Central memory CD4-positive, alpha-beta T cell (primary cell): ENCODE data around the gene HSFX2.
"Not testable (repeated sequence)": the region's sequence is repeated elsewhere in the genome, so short reads cannot be mapped to it uniquely, and the experiment has no call there.

ENCODE experiments used
- DNase-seq: peaks from one replicate; pipeline ENCODE4 v3.0.0; 2022

HSFX2 gene

DNA sequence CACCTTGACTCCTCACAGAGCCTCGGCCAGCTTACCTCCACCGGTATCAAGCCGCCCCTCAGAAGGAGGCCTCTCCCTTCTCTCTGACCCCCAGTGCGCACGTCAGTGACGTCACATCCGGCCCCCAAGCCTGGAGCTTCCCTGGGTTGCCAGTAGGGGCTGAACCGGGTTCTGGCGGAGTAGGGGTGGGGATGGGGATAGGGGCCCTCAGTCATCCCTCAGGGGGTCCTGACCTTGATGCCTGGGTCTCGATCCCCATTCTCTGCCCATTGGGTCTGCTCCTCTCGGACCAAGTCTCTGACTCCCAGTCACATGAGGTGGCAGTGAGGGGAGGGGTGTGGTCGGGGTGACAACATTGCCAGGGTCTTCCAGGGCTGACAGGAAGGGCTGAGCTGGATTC, 7.8 kb downstream of the HSFX2 start, which contains the start of gene MAGEA9B:
Gene MAGEA9B, minus strand, starts transcription at position 101 of the 400 bp plus-strand sequence. CDS start 4,280 bp downstream, outside the sequence.
- not testable (repeated sequence) for DNase-seq

DNA sequence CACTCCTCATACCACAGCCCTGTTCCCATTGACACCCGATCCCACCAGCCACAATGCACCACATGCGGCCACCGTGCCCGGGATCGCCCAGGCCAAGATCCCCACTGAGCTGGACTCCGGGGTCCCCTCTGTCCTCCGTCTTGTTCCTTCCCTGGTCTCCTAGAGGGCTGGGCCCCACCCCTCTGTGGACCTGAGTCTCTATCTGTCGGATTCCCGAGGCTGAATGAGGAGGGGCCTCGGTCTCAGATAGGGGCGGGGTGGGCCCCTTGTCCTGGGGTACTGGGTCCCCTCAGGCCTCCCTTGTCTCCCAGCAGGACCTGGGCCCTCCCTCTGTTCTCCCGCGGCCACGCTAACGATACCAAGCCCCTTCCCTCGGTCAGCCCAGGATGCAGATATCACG, 9.5 kb downstream of the HSFX2 start:
- not testable (repeated sequence) for DNase-seq

DNA sequence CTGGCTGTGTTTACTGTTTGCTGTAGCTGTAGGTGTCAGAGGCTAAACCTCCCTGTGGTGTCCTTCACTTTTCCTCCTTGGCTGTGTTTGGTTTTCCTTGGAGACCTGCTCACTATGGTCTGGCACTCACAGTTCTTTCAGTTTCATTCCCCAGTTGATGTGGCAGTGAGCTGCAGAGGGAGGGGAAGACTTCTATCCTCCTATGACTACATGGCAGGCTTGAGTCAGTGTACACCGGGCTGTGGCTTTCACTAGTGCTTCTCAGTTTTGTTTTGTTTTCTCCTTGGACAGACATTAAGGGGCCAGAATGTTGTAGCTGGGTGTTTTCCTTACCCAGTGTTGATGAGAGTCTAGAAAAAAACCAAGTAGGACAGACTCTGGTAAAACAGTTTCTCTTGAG, 21.7 kb downstream of the HSFX2 start:
- not testable (repeated sequence) for DNase-seq

DNA sequence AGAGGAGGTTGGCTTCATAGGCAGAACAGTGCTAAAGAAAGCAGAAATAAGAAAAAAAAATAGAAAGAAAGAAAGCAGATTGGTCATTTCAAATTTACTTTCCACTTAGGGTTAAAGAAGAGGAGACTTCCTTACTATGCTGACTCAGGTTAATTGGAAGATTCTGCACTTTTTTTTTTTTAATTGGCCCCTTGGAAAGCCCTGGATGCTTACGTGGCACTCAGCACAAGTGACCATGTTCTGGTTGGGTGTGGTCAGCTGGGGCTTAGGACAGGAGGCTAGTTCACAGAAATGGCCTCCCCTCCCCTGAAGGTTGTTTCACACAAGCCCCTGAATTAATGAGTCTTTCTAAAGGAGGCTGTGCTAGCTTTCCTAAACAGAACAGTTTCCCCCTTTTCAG, 22.4 kb downstream of the HSFX2 start:
- no peak for DNase-seq

GRCh38 chrX:149571770-149572169, 23.3 kb downstream of the HSFX2 start:
- no peak for DNase-seq

- DNase-seq = no peak
These were observed 24.4 kb downstream of the HSFX2 start for GRCh38 chrX:149570668-149571067.

- no peak for DNase-seq
These were observed 25.3 kb downstream of the HSFX2 start for GRCh38 chrX:149569770-149570169.

DNA sequence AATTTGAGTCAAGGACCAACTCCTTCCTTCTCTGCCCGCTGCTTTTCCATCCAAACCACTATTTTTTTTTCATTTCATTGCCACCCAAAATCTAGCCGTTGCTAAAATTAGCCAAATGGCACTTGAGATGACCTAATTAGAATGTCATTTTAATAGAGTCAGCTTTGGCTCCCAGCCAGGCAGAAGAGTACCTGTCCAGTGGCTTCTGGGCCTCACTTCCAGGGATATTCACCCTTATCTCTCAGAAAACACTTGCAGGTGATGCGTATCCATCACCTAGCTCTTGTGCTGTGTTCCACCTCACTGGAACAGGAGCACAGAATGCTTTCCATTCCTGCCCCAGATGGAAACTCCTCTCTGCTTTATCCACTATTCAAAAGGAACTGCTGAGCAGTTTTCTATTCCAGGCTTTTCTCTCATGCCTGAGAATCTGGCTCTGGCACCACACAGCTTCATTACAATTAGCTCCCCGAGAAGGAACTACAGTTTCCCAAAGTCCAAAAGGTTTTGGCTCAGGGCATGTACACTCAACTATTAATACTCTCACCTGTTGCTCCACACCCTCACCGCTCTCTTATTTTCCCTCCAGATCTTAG, 26.3 kb downstream of the HSFX2 start:
- DNase-seq = no peak

DNA sequence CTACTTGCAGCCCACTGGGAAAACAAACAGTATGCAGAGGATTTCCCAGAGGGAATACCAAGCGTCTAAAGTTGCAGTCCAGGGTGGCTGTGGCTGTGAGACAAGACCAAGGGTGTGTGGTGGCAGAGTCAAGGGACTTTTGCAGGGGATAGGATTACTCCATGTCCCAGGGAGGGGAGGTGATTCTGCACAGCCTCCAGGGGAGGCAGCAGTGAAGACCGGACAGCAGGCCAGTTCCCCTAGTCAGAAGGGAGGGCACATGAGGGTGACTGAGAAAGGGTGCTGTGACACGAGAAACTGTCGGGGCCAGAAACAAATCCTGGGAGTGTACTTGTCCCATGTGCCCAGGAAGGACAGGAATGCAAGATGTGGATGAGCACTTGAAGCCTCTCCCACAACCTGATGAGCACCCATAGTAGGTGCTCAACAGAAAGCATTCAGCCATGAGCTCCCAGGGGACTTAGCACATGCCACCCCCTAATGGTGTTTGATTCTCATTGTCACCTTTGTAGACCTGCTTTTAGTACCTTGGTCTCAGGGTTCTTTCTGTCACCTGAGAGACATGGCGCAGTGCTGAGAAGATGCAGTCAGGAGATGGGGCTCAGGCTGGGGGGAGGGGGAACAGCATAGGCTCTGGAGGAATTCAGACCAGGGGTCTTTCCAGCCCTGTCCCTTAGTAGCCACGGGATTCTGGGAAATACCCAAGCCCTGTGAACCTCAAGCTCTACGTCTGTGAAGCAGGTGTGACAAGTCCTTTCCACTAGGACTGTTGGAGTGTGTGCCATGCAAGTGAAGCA, 27.3 kb downstream of the HSFX2 start:
- DNase-seq = no peak

GRCh38 chrX:149563359-149563758, 31.8 kb downstream of the HSFX2 start:
- no peak for DNase-seq

- DNase-seq = not testable (repeated sequence)
These were observed 39.9 kb downstream of the HSFX2 start for GRCh38 chrX:149555251-149555650.

DNA sequence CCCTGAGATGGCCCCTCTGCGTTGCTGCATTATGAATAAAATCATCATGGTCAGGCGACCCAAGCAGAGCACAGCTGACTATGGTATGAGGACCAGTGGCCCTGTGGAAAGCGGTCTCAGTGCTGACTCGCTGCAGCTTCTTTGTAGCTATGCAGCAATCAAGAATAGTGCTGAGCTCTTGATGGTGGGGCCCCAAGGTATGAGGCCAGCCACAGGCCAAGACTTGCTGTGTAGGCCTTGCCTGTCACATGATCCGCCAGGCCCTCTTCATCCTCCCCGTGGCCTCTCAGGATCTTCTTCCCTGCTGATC, 43.2 kb downstream of the HSFX2 start:
- not testable (repeated sequence) for DNase-seq

DNA sequence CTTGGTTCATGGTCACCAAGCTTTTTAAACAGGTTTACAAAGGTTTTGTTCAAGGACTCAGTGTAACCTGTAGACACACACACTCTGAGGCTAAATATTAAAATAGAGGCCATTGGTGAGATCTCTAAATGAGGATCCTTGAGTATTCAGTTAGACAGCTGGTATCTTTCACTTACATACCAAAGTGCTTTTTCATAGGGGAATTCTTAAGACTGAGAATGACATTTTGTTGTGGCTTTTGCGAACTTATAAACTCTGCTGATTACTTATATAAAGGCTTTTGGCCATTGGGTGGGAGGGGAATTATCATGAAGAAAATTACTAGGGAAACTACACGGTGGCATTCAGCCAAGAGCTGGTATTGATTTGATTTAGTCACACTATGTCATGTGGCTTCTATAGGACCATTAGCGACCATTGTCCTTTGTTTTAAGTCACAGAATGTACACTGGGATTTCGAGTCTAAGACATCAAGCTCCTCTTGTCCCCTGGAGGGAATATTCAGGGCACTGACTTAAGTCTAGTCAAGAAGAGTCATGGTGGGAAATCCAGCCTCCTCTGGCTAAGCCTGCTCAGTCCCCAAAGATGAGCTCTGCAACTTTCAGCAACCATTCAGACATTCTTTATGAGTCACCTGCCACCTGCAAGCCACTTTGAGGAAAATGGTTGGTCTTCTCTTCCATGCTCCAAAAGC, 43.7 kb downstream of the HSFX2 start:
- DNase-seq = not testable (repeated sequence)

DNA sequence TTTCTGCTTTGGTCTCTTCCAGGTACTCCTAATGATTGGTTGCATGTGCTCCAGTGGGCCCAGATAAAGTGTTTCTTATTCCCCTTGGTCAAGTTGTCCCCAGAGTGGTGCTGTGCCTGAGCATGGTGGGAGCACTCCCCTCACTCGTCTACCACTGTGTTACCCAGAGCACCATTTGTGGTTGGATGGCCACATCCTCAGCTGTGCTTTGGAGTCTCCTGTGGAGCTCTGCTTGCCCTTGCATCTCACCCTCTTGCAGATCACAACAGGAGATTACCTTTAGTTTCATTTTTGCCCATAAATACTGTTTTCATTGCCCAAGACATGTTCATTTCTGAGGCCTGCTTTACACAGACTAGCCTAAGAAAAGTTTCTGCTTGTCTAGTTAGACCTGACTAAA, 44.7 kb downstream of the HSFX2 start:
- not testable (repeated sequence) for DNase-seq

DNA sequence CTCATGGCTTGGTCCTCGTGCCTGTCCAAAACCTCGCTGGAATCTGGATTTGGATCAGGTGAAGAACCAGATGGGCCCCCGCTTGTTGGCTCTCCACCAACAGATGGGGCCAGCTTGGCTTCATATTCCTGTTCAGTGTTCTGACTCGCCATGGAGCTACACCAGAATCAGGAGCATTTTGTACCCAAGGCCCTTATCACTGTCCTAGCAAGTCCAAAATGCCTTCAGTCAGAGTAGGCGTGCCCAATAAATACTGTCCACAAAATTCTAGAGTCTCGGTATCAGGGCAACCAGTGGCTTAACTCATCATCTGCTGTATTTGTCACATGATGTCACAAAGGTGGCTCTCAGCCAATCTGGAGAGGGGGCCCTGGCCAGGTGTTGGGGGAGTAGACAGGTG, 45.4 kb downstream of the HSFX2 start, which contains the start of gene HSFX3:
Gene HSFX3, minus strand, starts transcription at position 224 of the 400 bp plus-strand sequence. Its CDS starts 72 bp downstream, at position 152.
- not testable (repeated sequence) for DNase-seq

DNA sequence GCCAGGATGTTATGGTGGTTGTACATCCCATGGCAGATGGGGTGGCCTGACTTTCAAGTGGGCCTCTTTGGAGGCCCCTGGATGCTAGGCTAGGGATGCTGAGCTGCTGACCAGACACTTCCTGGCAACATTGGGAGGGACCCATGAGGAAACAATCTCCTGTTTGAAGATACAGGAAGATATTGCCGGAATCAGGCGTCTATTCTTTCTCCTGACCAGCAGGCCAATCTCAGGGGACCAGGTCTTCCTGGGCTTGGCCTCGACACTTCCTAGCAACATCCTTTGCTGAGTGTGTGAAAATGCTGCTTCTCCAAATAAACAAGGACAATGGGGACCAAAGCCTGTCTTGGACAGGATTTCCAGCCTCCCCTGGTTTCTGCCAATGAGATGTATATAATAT, 47.3 kb downstream of the HSFX2 start:
- not testable (repeated sequence) for DNase-seq

- DNase-seq = not testable (repeated sequence)
These were observed 48.2 kb downstream of the HSFX2 start for GRCh38 chrX:149546962-149547361.

- not testable (repeated sequence) for DNase-seq
These were observed 49.3 kb downstream of the HSFX2 start for GRCh38 chrX:149545545-149546543.
